ENCODE data around the gene PRDM16. TPM values are rescaled to one million over a fixed set of nuclear protein-coding genes. Genes with fewer than 3 reads are reported as not detected.

Gene PRDM16
- total RNA-seq, 1 experiment from 2014 or later, result 0.17 TPM

GRCh38 chr1:3429320-3429719 lies 360.3 kb downstream of the PRDM16 start:
- no peaks in the 10 kb centered on the region for H4K20me1 ChIP-seq (ENCODE audit: control insufficient read depth, insufficient read depth, insufficient read length)
- H4K8ac ChIP-seq (replicated peaks; ENCODE audit: insufficient read length, low read depth, low read length), result no peak overlapping the region
- no peak overlapping the region for H4K5ac ChIP-seq (ENCODE audit: insufficient read length, low read depth, low read length)
- Mint-ChIP-seq H3K9me3 (no peaks in the 10 kb centered on the region; a peak in 1 of 5 replicates), H3K27me3 (ENCODE audit: low read depth) (no peaks in the 10 kb centered on the region), H3K4me1 (peaks cover 0 to 16% of the 10 kb centered on the region in 2 experiments; a peak in 3 of 4 replicates), H3K36me3 (ENCODE audit: insufficient read depth in 1 of 3, low read depth in 3 of 3) (no peaks in the 10 kb centered on the region), H3K4me3 (no peak overlapping the region), H3K27ac (no peak overlapping the region)
- H3K9me3 ChIP-seq (ENCODE audit: control insufficient read depth, low read depth, low read length), result no peaks in the 10 kb centered on the region
- no peak overlapping the region for H2BK15ac ChIP-seq (ENCODE audit: low read depth, low read length)
- no peak overlapping the region for H3K56ac ChIP-seq (ENCODE audit: insufficient read length, low read depth, low read length)
- no peak for DNase-seq
- no peak overlapping the region for H3K9ac ChIP-seq (ENCODE audit: extremely low read depth, insufficient read length, low read length)
- H3K79me2 ChIP-seq (ENCODE audit: insufficient read depth, low read length), result no peaks in the 10 kb centered on the region
- no peak for TF ChIP-seq CTCF (conservative IDR thresholded peaks at IDR 0.05)
- H3K4me2 ChIP-seq (ENCODE audit: insufficient read depth, insufficient read length, low read length), result no peak overlapping the region
- H2BK120ac ChIP-seq (ENCODE audit: low read depth, low read length, poor library complexity, severe bottlenecking), result no peak overlapping the region
- H3K4ac ChIP-seq (ENCODE audit: low read depth, low read length), result no peak overlapping the region
- no peak overlapping the region for H3K23ac ChIP-seq (ENCODE audit: insufficient read length, low read depth, low read length)
- H2BK5ac ChIP-seq (ENCODE audit: insufficient read length, low read length), result no peak overlapping the region
- no peak overlapping the region for H2BK20ac ChIP-seq (ENCODE audit: low read depth, low read length, poor library complexity, severe bottlenecking)
- H4K91ac ChIP-seq (ENCODE audit: insufficient read length, low read depth, low read length), result no peak overlapping the region
- no peak overlapping the region for H2BK12ac ChIP-seq (ENCODE audit: insufficient read length, low read depth, low read length)
- H2AFZ ChIP-seq (ENCODE audit: low read length), result no peak overlapping the region
- no CpG with 5 or more reads among the region's 13 CpGs for WGBS (ENCODE audit: extremely low coverage, insufficient read length, low lambda C conversion rate)
- no peaks in the 10 kb centered on the region for H3K4me1 ChIP-seq (ENCODE audit: insufficient read depth, low read length)
- no peak overlapping the region for H3K27ac ChIP-seq (ENCODE audit: insufficient read length, low read depth, low read length)
- peaks cover 3% of the 10 kb centered on the region for H3K23me2 ChIP-seq (ENCODE audit: insufficient read length, low read depth, low read length, poor library complexity, severe bottlenecking)
- H3K27me3 ChIP-seq (ENCODE audit: insufficient read depth, low read length), result no peaks in the 10 kb centered on the region
- H3K79me1 ChIP-seq (ENCODE audit: insufficient read depth, low read depth, low read length, poor library complexity, severe bottlenecking), result no peaks in the 10 kb centered on the region
- H2AK5ac ChIP-seq (ENCODE audit: insufficient read length, low read length), result no peak overlapping the region
- no peak overlapping the region for H3K18ac ChIP-seq (ENCODE audit: insufficient read length, low read depth, low read length)
- no peak overlapping the region; the same call in 1 of the 2 replicates for H3K14ac ChIP-seq (ENCODE audit: insufficient read depth, low read length)
- no peak overlapping the region for H3T11ph ChIP-seq (ENCODE audit: low read length)

Data from H9 (cell line).